GM18867 (cell line): Measurements from ENCODE around the gene SPRN.
"Not testable (repeated sequence)": the region's sequence is repeated elsewhere in the genome, so short reads cannot be mapped to it uniquely, and the experiment has no call there.

Source experiments
- ATAC-seq: cut with Tn5 transposase; IDR thresholded peaks from one replicate; pipeline ENCODE4 v1.9.1; 2021; ENCODE audit warnings: mild to moderate bottlenecking, moderate library complexity; ENCODE audit not compliant: unreplicated experiment

SPRN gene

GRCh38 chr10:133388973-133389818, 35.2 kb downstream of the SPRN start:
- peak; percentile 82 for ATAC-seq

GRCh38 chr10:133388236-133388972, 36.0 kb downstream of the SPRN start:
- peak; percentile 6 for ATAC-seq

GRCh38 chr10:133386951-133387350, 37.5 kb downstream of the SPRN start:
- not testable (repeated sequence) for ATAC-seq

- ATAC-seq, result no peak
Measured at GRCh38 chr10:133385214-133385613, 39.2 kb downstream of the SPRN start.

- ATAC-seq, result no peak
Measured at GRCh38 chr10:133384071-133384470, 40.4 kb downstream of the SPRN start.

GRCh38 chr10:133383551-133383950, 40.9 kb downstream of the SPRN start:
- no peak for ATAC-seq

GRCh38 chr10:133381036-133381435, 43.4 kb downstream of the SPRN start:
- ATAC-seq, result no peak

- no peak for ATAC-seq
Measured at GRCh38 chr10:133379801-133380666, 44.4 kb downstream of the SPRN start.

- ATAC-seq, result peak; percentile 56
Measured at GRCh38 chr10:133379152-133379800, 45.1 kb downstream of the SPRN start, which contains the start of gene PAOX. PAOX (plus strand) TSS chr10:133379262; CDS start chr10:133379317, 55 bp downstream.

GRCh38 chr10:133378251-133379096, 46.0 kb downstream of the SPRN start:
- peak; percentile 52 for ATAC-seq

GRCh38 chr10:133377818-133378250, 46.6 kb downstream of the SPRN start:
- no peak for ATAC-seq

- no peak for ATAC-seq
Measured at GRCh38 chr10:133377025-133377817, 47.2 kb downstream of the SPRN start.

GRCh38 chr10:133376183-133376582, 48.2 kb downstream of the SPRN start:
- ATAC-seq, result not testable (repeated sequence)

- ATAC-seq, result no peak
Measured at GRCh38 chr10:133375357-133376115, 48.9 kb downstream of the SPRN start.

GRCh38 chr10:133373174-133374090, 51.0 kb downstream of the SPRN start, which contains the start of gene ECHS1:
ECHS1 (minus strand) TSS chr10:133373354; CDS start chr10:133373333, 21 bp downstream.
- peak; percentile 97 for ATAC-seq

GRCh38 chr10:133372507-133372906, 51.9 kb downstream of the SPRN start:
- no peak for ATAC-seq
